Measurements from ENCODE around the gene MAFB. TPM values are rescaled to one million over a fixed set of nuclear protein-coding genes. Genes with fewer than 3 reads are reported as not detected.

Gene MAFB
- total RNA-seq, 1 experiment from 2014 or later: 57.0 TPM

DNA sequence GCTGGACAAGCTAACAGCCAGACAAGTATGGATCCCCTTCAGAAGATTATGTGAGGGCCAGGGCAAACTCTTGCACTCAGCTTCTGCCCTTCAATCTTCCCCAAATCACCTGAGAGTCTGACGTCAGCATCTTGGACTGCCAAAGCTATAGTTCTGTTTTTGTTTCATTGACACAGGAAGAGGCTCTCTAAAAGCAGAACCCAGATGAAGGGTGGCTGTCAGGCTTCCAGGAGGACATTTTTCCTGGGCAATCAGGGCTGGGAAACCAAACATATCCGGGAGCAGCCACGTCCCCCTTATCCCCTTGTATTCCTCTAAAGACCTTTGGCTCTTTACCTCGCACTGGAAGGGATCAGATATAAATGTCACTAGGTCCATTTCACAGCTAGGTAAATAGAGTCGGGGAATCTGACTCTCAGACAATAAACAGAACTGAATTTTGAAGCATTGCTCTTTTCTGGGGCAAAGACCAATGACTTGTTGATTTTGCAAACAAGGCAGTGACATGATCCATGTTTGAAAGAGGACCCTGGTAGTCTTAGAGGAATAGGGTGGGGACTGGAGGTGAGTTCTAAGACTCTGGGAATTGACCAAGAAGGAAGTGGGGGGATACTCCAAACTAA, 13.3 kb downstream of the MAFB start:
- no TSS peak for BruUV-seq (replicated peaks)
- H3K27ac ChIP-seq (ENCODE audit: low read depth, low read length, poor library complexity, severe bottlenecking): no peak overlapping the region
- ChIA-PET CTCF (no interaction called here), POLR2A (ENCODE audit: low non-redundant PET) (no interaction called here)
- no peaks in the 10 kb centered on the region for H3K9me3 ChIP-seq (ENCODE audit: low read depth, low read length, poor library complexity, severe bottlenecking)
- H3K27me3 ChIP-seq (replicated peaks; ENCODE audit: insufficient read depth, low read depth, low read length, poor library complexity): no peaks in the 10 kb centered on the region
- no peaks in the 10 kb centered on the region for H3K36me3 ChIP-seq (ENCODE audit: insufficient read depth, low read length, poor library complexity, severe bottlenecking)
- H3K4me3 ChIP-seq (ENCODE audit: low read depth, low read length, poor library complexity, severe bottlenecking): no peak overlapping the region
- TF ChIP-seq, protein P1, sequence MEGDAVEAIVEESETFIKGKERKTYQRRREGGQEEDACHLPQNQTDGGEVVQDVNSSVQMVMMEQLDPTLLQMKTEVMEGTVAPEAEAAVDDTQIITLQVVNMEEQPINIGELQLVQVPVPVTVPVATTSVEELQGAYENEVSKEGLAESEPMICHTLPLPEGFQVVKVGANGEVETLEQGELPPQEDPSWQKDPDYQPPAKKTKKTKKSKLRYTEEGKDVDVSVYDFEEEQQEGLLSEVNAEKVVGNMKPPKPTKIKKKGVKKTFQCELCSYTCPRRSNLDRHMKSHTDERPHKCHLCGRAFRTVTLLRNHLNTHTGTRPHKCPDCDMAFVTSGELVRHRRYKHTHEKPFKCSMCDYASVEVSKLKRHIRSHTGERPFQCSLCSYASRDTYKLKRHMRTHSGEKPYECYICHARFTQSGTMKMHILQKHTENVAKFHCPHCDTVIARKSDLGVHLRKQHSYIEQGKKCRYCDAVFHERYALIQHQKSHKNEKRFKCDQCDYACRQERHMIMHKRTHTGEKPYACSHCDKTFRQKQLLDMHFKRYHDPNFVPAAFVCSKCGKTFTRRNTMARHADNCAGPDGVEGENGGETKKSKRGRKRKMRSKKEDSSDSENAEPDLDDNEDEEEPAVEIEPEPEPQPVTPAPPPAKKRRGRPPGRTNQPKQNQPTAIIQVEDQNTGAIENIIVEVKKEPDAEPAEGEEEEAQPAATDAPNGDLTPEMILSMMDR (conservative IDR thresholded peaks at IDR 0.05; ENCODE audit: low read depth, low read length): no peak
- DNase-seq (ENCODE audit: low spot score): no peak
- intact Hi-C loops (cut with micrococcal nuclease; ENCODE audit: unreplicated experiment): no loop called here
- H3K4me1 ChIP-seq (ENCODE audit: insufficient read depth, low read length, poor library complexity, severe bottlenecking): no peaks in the 10 kb centered on the region

DNA sequence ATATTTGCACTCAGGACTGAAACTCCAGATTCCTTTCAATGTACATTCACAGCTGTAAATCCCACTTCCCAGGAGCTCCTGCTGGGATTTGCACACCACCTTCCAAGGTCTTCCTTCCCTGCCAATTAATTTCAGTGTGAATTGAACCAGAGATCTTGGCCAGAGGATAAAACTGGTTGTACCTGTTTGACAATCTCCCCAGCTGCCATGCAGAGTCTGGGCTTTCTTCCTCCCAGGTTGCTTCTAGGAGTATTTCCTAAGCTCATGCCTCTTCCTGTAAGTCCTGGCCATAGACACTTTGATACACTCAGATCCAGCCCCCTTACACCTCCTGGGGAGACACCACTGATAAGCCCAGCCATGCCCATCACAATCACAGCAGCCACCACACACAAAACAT, 15.6 kb downstream of the MAFB start:
- no peak overlapping the region for H3K4me3 ChIP-seq (ENCODE audit: low read depth, low read length, poor library complexity, severe bottlenecking)
- H3K27ac ChIP-seq (ENCODE audit: low read depth, low read length, poor library complexity, severe bottlenecking): no peak overlapping the region
- intact Hi-C loops (cut with micrococcal nuclease; ENCODE audit: unreplicated experiment): no loop called here
- no peaks in the 10 kb centered on the region for H3K27me3 ChIP-seq (replicated peaks; ENCODE audit: insufficient read depth, low read depth, low read length, poor library complexity)
- H3K36me3 ChIP-seq (ENCODE audit: insufficient read depth, low read length, poor library complexity, severe bottlenecking): no peaks in the 10 kb centered on the region
- POLR2A ChIA-PET (ENCODE audit: low non-redundant PET): no interaction called here
- no peaks in the 10 kb centered on the region for H3K9me3 ChIP-seq (ENCODE audit: low read depth, low read length, poor library complexity, severe bottlenecking)
- CTCF ChIA-PET: no interaction called here
- no peaks in the 10 kb centered on the region for H3K4me1 ChIP-seq (ENCODE audit: insufficient read depth, low read length, poor library complexity, severe bottlenecking)
- no TSS peak for BruUV-seq (replicated peaks)
- no peak for DNase-seq (ENCODE audit: low spot score)
- TF ChIP-seq EZH2 (IDR thresholded peaks at IDR 0.05; ENCODE audit: borderline replicate concordance, low read depth, low read length, poor library complexity, severe bottlenecking): no peak
- TF ChIP-seq, protein P1 (conservative IDR thresholded peaks at IDR 0.05; ENCODE audit: low read depth, low read length): no peak

DNA sequence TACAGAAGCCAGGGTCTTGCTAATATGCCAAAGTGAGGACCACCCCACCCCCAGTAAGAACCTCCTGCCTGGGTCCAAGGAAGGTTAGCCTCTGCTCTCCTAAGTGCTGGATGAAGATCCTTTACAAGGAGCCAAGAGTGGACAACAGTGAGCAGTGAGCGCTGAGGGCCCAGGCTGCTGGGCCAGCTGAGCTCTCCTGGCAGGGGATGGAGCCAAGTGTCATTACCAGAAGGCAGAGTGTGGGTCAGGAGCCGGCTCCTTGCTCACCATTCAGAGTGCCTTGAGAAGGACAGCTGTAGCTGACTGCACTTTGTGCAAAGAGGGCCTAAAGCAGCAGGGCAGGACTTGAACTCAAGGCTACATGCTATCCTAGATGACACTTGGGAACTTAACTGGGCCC, 16.9 kb downstream of the MAFB start:
- Histone ChIP-seq H3K27me3 (replicated peaks; ENCODE audit: insufficient read depth, low read depth, low read length, poor library complexity) (no peaks in the 10 kb centered on the region), H3K4me3 (ENCODE audit: low read depth, low read length, poor library complexity, severe bottlenecking) (no peak overlapping the region), H3K4me1 (ENCODE audit: insufficient read depth, low read length, poor library complexity, severe bottlenecking) (no peaks in the 10 kb centered on the region), H3K36me3 (ENCODE audit: insufficient read depth, low read length, poor library complexity, severe bottlenecking) (no peaks in the 10 kb centered on the region), H3K27ac (ENCODE audit: low read depth, low read length, poor library complexity, severe bottlenecking) (no peak overlapping the region), H3K9me3 (ENCODE audit: low read depth, low read length, poor library complexity, severe bottlenecking) (no peaks in the 10 kb centered on the region)
- POLR2A ChIA-PET (ENCODE audit: low non-redundant PET): no interaction called here
- no TSS peak for BruUV-seq (replicated peaks)
- no peak for DNase-seq (ENCODE audit: low spot score)
- CTCF ChIA-PET: no interaction called here
- TF ChIP-seq EZH2 (IDR thresholded peaks at IDR 0.05; ENCODE audit: borderline replicate concordance, low read depth, low read length, poor library complexity, severe bottlenecking): no peak
- TF ChIP-seq, protein P1 (conservative IDR thresholded peaks at IDR 0.05; ENCODE audit: low read depth, low read length): no peak
- intact Hi-C loops (cut with micrococcal nuclease; ENCODE audit: unreplicated experiment): no loop called here

All from A673 (cell line).